HepG2 (cell line): ENCODE results near the gene LDLR. TPM values are rescaled to one million over a fixed set of nuclear protein-coding genes. Genes with fewer than 3 reads are reported as not detected.
A peak's percentile ranks its signal among the peaks of the same experiment; 100 is the strongest.

Source experiments
- ARNT2 ChIP-seq: sonication (generic); formaldehyde crosslinking; IDR thresholded peaks from 2 replicates; pipeline ENCODE4 v1.8.0; 2022; ENCODE audit warnings: mild to moderate bottlenecking, low read depth, missing genetic modification reagents, moderate library complexity
- DZIP1 ChIP-seq: sonication (generic); formaldehyde crosslinking; IDR thresholded peaks from 2 replicates; pipeline ENCODE4 v1.5.0; 2020; ENCODE audit warnings: mild to moderate bottlenecking, missing genetic modification reagents
- FOXJ3 ChIP-seq: sonication (generic); formaldehyde crosslinking; IDR thresholded peaks from 2 replicates; pipeline ENCODE4 v1.4.0; 2020; ENCODE audit warnings: missing genetic modification reagents, mild to moderate bottlenecking, borderline replicate concordance
- HCFC1 ChIP-seq: fragments of 150-350 bp; IDR thresholded peaks from 2 replicates; pipeline ENCODE4 v1.6.1; 2014; ENCODE audit warnings: low read depth, low read length
- IRF9 ChIP-seq: sonication (generic); formaldehyde crosslinking; IDR thresholded peaks from 2 replicates; pipeline ENCODE4 v1.8.0; 2022; ENCODE audit warnings: missing genetic modification reagents, mild to moderate bottlenecking, borderline replicate concordance
- KDM5B ChIP-seq: sonication (generic); formaldehyde crosslinking; IDR thresholded peaks from 2 replicates; pipeline ENCODE4 v1.4.0; 2020; ENCODE audit warnings: missing genetic modification reagents, mild to moderate bottlenecking, borderline replicate concordance
- KLF16 ChIP-seq, 2 experiments: sonication (generic) in 1 of 2; formaldehyde crosslinking in 1 of 2; IDR thresholded peaks; 2 replicates each; pipeline versions ENCODE4 v1.6.1 to v1.8.0; 2016 to 2023; ENCODE audit warnings: missing genetic modification reagents in 2 of 2, missing compliant biosample characterization in 1 of 2
- MIER3 ChIP-seq: IDR thresholded peaks from 2 replicates; pipeline ENCODE4 v1.6.1; 2016; ENCODE audit warnings: missing compliant biosample characterization, borderline replicate concordance
- NFYC ChIP-seq: IDR thresholded peaks from 2 replicates; pipeline ENCODE4 v1.6.1; 2016; ENCODE audit warnings: missing genetic modification reagents, missing compliant biosample characterization
- POGK ChIP-seq: sonication (generic); formaldehyde crosslinking; conservative IDR thresholded peaks from 2 replicates; pipeline ENCODE4 v1.8.0; 2022; ENCODE audit warnings: mild to moderate bottlenecking, moderate library complexity, missing genetic modification reagents
- SRSF1 ChIP-seq: fragments of 200-400 bp; formaldehyde crosslinking; optimal IDR thresholded peaks from 2 replicates; pipeline ENCODE3; 2017; ENCODE audit warnings: mild to moderate bottlenecking, low read depth, low read length, moderate library complexity
- SRSF9 ChIP-seq: fragments of 200-400 bp; formaldehyde crosslinking; IDR thresholded peaks from 2 replicates; pipeline ENCODE4 v1.6.1; 2018; ENCODE audit warnings: borderline replicate concordance, mild to moderate bottlenecking, low read depth, low read length; ENCODE audit not compliant: insufficient read depth, poor library complexity, severe bottlenecking
- ZFYVE20 ChIP-seq: sonication (generic); formaldehyde crosslinking; IDR thresholded peaks from 2 replicates; pipeline ENCODE4 v1.8.0; 2023; ENCODE audit warnings: low read depth, mild to moderate bottlenecking, moderate library complexity, missing genetic modification reagents, borderline replicate concordance
- ZNF281 ChIP-seq: sonication (generic); formaldehyde crosslinking; IDR thresholded peaks from 2 replicates; pipeline ENCODE4 v1.4.0; 2020; ENCODE audit warnings: missing genetic modification reagents, borderline replicate concordance
- ZNF367 ChIP-seq: sonication (generic); formaldehyde crosslinking; IDR thresholded peaks from 2 replicates; pipeline ENCODE4 v1.4.0; 2020; ENCODE audit warnings: missing genetic modification reagents, borderline replicate concordance
- ZNF510 ChIP-seq: sonication (generic); formaldehyde crosslinking; IDR thresholded peaks from 2 replicates; pipeline ENCODE4 v1.4.0; 2020; ENCODE audit warnings: low read depth, mild to moderate bottlenecking, missing genetic modification reagents
- ZNF549 ChIP-seq: sonication (generic); formaldehyde crosslinking; IDR thresholded peaks from 2 replicates; pipeline ENCODE4 v1.5.0; 2020; ENCODE audit warnings: missing genetic modification reagents
- ZNF781 ChIP-seq: sonication (generic); formaldehyde crosslinking; IDR thresholded peaks from 2 replicates; pipeline ENCODE4 v1.5.1; 2020; ENCODE audit warnings: borderline replicate concordance, mild to moderate bottlenecking, missing genetic modification reagents; ENCODE audit errors: not compliant biosample characterization
- polyA plus RNA-seq, 8 experiments: library from polyadenylated mRNA; depleted of rRNA in 3 of 8; stranded (reverse) in 7 of 8; unstranded in 1 of 8; fragments of >200 nt; fragmentation: Illumina TruSeq in 4 of 8; extraction: Trizol in 4 of 8; gene quantifications; 2 replicates each; pipeline versions ENCODE4 v1.2.1 to v1.2.3, GENCODE V29; 2011 to 2016; ENCODE audit warnings: low read depth in 4 of 8, missing spikeins in 1 of 8, mixed read lengths in 1 of 8; ENCODE audit not compliant: insufficient read depth in 1 of 8
- total RNA-seq, 5 experiments: library from RNA; depleted of rRNA; stranded (reverse); fragments of >200 nt; fragmentation: Illumina TruSeq; extraction: Trizol; gene quantifications; 2 replicates each; pipeline ENCODE4 v1.2.3, GENCODE V29; 2016; ENCODE audit warnings: low read depth in 1 of 5

LDLR gene
- total and polyA plus RNA-seq, 2 of the 13 experiments (the other 11 are each of a cell fraction or from before 2014, with no cell fraction given) = 51.6 to 92.5 TPM

- TF ChIP-seq POGK (peak; percentile 79; the same call in 1 of the 2 replicates), ZNF510 (CRISPR knock-in tag) (no peak), IRF9 (0 out of 2 replicates have a peak, but pooled peaks have one; percentile 56), KLF16 (CRISPR knock-in tag; IDR thresholded peaks at IDR 0.05) (peak in 1 of 2 experiments; percentile 74; a peak in 1 of 4 replicates), ZNF281 (CRISPR knock-in tag) (no peak), ZNF549 (CRISPR knock-in tag) (no peak), KDM5B (CRISPR knock-in tag) (peak; percentile 71; the same call in 1 of the 2 replicates), ARNT2 (peak; percentile 92), DZIP1 (CRISPR knock-in tag) (no peak), FOXJ3 (peak; percentile 45; the same call in 1 of the 2 replicates), SRSF9 (no peak), MIER3 (CRISPR knock-in tag) (peak; percentile 42; the same call in 1 of the 2 replicates), ZNF781 (CRISPR knock-in tag) (no peak), ZNF367 (CRISPR knock-in tag) (0 out of 2 replicates have a peak, but pooled peaks have one; percentile 27), HCFC1 (no peak), NFYC (CRISPR knock-in tag) (peak; percentile 98), ZFYVE20 (peak; percentile 76; the same call in 1 of the 2 replicates), SRSF1 (peak; percentile 41)
Measured at GRCh38 chr19:11155373-11156120, 66.3 kb downstream of the LDLR start, which contains the start of gene SPC24 (continued).
